Mucosa of stomach (tissue), 1 donor: ENCODE results near the gene WDR77.

ENCODE experiments used
- H3K27me3 ChIP-seq: one replicate; pipeline ENCODE4 v1.7.0; 2013; ENCODE audit warnings: mild to moderate bottlenecking, low read length; ENCODE audit not compliant: control insufficient read depth, insufficient read depth
- H3K36me3 ChIP-seq: one replicate; pipeline ENCODE4 v1.7.0; 2013; ENCODE audit warnings: low read length; ENCODE audit not compliant: control insufficient read depth, insufficient read depth
- H3K4me1 ChIP-seq: one replicate; pipeline ENCODE4 v1.7.0; 2013; ENCODE audit warnings: mild to moderate bottlenecking, low read length; ENCODE audit not compliant: control insufficient read depth, insufficient read depth
- H3K4me3 ChIP-seq: one replicate; pipeline ENCODE4 v1.7.0; 2013; ENCODE audit warnings: low read length
- H3K9ac ChIP-seq: one replicate; pipeline ENCODE4 v1.7.0; 2013; ENCODE audit warnings: mild to moderate bottlenecking, low read length, moderate library complexity
- H3K9me3 ChIP-seq: one replicate; pipeline ENCODE4 v1.7.0; 2013; ENCODE audit warnings: mild to moderate bottlenecking, low read length, moderate library complexity; ENCODE audit not compliant: control insufficient read depth
- donor health status: Pancreatic carcinoma.

The WDR77 gene

GRCh38 chr1:111419037-111419436 is 30.0 kb downstream of the WDR77 start:
- H3K27me3 ChIP-seq, result no peaks in the 10 kb centered on the region
- H3K9ac ChIP-seq, result no peak overlapping the region
- no peaks in the 10 kb centered on the region for H3K36me3 ChIP-seq
- no peak overlapping the region for H3K4me3 ChIP-seq
- peaks cover 19% of the 10 kb centered on the region for H3K4me1 ChIP-seq
- no peaks in the 10 kb centered on the region for H3K9me3 ChIP-seq

GRCh38 chr1:111417755-111418154 is 31.3 kb downstream of the WDR77 start:
- Histone ChIP-seq H3K4me3 (no peak overlapping the region), H3K27me3 (no peaks in the 10 kb centered on the region), H3K9me3 (no peaks in the 10 kb centered on the region), H3K9ac (no peak overlapping the region), H3K4me1 (peaks cover 15% of the 10 kb centered on the region), H3K36me3 (no peaks in the 10 kb centered on the region)

- Histone ChIP-seq H3K9ac (no peak overlapping the region), H3K36me3 (no peaks in the 10 kb centered on the region), H3K9me3 (no peaks in the 10 kb centered on the region), H3K27me3 (peaks cover 4% of the 10 kb centered on the region), H3K4me1 (peaks cover 13% of the 10 kb centered on the region), H3K4me3 (no peak overlapping the region)
These were observed 33.6 kb downstream of the WDR77 start for GRCh38 chr1:111415461-111415860.

- peaks cover 13% of the 10 kb centered on the region for H3K4me1 ChIP-seq
- H3K36me3 ChIP-seq, result no peaks in the 10 kb centered on the region
- H3K4me3 ChIP-seq, result no peak overlapping the region
- H3K9ac ChIP-seq, result no peak overlapping the region
- no peaks in the 10 kb centered on the region for H3K9me3 ChIP-seq
- H3K27me3 ChIP-seq, result peaks cover 4% of the 10 kb centered on the region
These were observed 34.3 kb downstream of the WDR77 start for GRCh38 chr1:111414756-111415155.

- Histone ChIP-seq H3K27me3 (peaks cover 4% of the 10 kb centered on the region), H3K36me3 (no peaks in the 10 kb centered on the region), H3K4me3 (no peak overlapping the region), H3K9me3 (no peaks in the 10 kb centered on the region), H3K9ac (no peak overlapping the region), H3K4me1 (peaks cover 9% of the 10 kb centered on the region)
These were observed 36.2 kb downstream of the WDR77 start for GRCh38 chr1:111412839-111413238.

GRCh38 chr1:111407301-111407700 is 41.8 kb downstream of the WDR77 start:
- H3K4me1 ChIP-seq, result peaks cover 7% of the 10 kb centered on the region
- H3K27me3 ChIP-seq, result peaks cover 22% of the 10 kb centered on the region
- H3K4me3 ChIP-seq, result no peak overlapping the region
- H3K9me3 ChIP-seq, result no peaks in the 10 kb centered on the region
- no peaks in the 10 kb centered on the region for H3K36me3 ChIP-seq
- H3K9ac ChIP-seq, result no peak overlapping the region

- Histone ChIP-seq H3K9ac (no peak overlapping the region), H3K9me3 (no peaks in the 10 kb centered on the region)
These were observed 42.7 kb downstream of the WDR77 start for GRCh38 chr1:111406321-111406768.

GRCh38 chr1:111404588-111404987 is 44.5 kb downstream of the WDR77 start:
- no peaks in the 10 kb centered on the region for H3K36me3 ChIP-seq
- no peaks in the 10 kb centered on the region for H3K9me3 ChIP-seq
- no peak overlapping the region for H3K9ac ChIP-seq
- H3K4me3 ChIP-seq, result no peak overlapping the region
- H3K27me3 ChIP-seq, result peaks cover 40% of the 10 kb centered on the region
- H3K4me1 ChIP-seq, result peaks cover 7% of the 10 kb centered on the region

More at GRCh38 chr1:111406321-111406768, 42.7 kb downstream of the WDR77 start:
- peaks cover 25% of the 10 kb centered on the region for H3K27me3 ChIP-seq
- H3K36me3 ChIP-seq, result no peaks in the 10 kb centered on the region
- no peak overlapping the region for H3K4me3 ChIP-seq
- peaks cover 7% of the 10 kb centered on the region for H3K4me1 ChIP-seq

- peaks cover 7% of the 10 kb centered on the region for H3K4me1 ChIP-seq
- H3K36me3 ChIP-seq, result no peaks in the 10 kb centered on the region
- H3K9ac ChIP-seq, result no peak overlapping the region
- H3K9me3 ChIP-seq, result no peaks in the 10 kb centered on the region
- no peak overlapping the region for H3K4me3 ChIP-seq
- H3K27me3 ChIP-seq, result peaks cover 37% of the 10 kb centered on the region
These were observed 47.0 kb downstream of the WDR77 start for GRCh38 chr1:111402083-111402482.

GRCh38 chr1:111399792-111400610 is 49.1 kb downstream of the WDR77 start:
- Histone ChIP-seq H3K4me1 (no peaks in the 10 kb centered on the region), H3K9me3 (no peaks in the 10 kb centered on the region), H3K9ac (no peak overlapping the region), H3K4me3 (no peak overlapping the region), H3K27me3 (peaks cover 37% of the 10 kb centered on the region), H3K36me3 (no peaks in the 10 kb centered on the region)

GRCh38 chr1:111392460-111392945 is 56.6 kb downstream of the WDR77 start:
- Histone ChIP-seq H3K27me3 (no peaks in the 10 kb centered on the region), H3K9me3 (no peaks in the 10 kb centered on the region), H3K9ac (no peak overlapping the region), H3K4me3 (no peak overlapping the region), H3K36me3 (no peaks in the 10 kb centered on the region), H3K4me1 (no peaks in the 10 kb centered on the region)

GRCh38 chr1:111392042-111392441 is 57.0 kb downstream of the WDR77 start:
- H3K4me3 ChIP-seq, result no peak overlapping the region
- H3K4me1 ChIP-seq, result no peaks in the 10 kb centered on the region
- H3K9ac ChIP-seq, result no peak overlapping the region
- H3K36me3 ChIP-seq, result no peaks in the 10 kb centered on the region
- no peaks in the 10 kb centered on the region for H3K9me3 ChIP-seq
- no peaks in the 10 kb centered on the region for H3K27me3 ChIP-seq
